ENCODE measurements around the gene SP140L.
"Not testable (repeated sequence)": the region's sequence is repeated elsewhere in the genome, so short reads cannot be mapped to it uniquely, and the experiment has no call there.

The SP140L gene

GRCh38 chr2:230384986-230385385, 58.0 kb downstream of the SP140L start:
- FAIRE-seq = no peak

GRCh38 chr2:230394301-230394700, 67.3 kb downstream of the SP140L start:
- no peak for FAIRE-seq

- not testable (repeated sequence) for FAIRE-seq
These were observed 71.7 kb downstream of the SP140L start for GRCh38 chr2:230398698-230399097.

GRCh38 chr2:230400041-230400440, 73.0 kb downstream of the SP140L start:
- no peak for FAIRE-seq

GRCh38 chr2:230400454-230400853, 73.5 kb downstream of the SP140L start:
- no peak for FAIRE-seq

GRCh38 chr2:230401026-230401425, 74.0 kb downstream of the SP140L start:
- not testable (repeated sequence) for FAIRE-seq

GRCh38 chr2:230403746-230404145, 76.8 kb downstream of the SP140L start:
- FAIRE-seq = no peak

- FAIRE-seq = no peak
These were observed 78.8 kb downstream of the SP140L start for GRCh38 chr2:230405824-230406223.

GRCh38 chr2:230408244-230408842, 81.3 kb downstream of the SP140L start:
- no peak for FAIRE-seq

GRCh38 chr2:230409316-230409715, 82.3 kb downstream of the SP140L start:
- FAIRE-seq = not testable (repeated sequence)

GRCh38 chr2:230410263-230410662, 83.3 kb downstream of the SP140L start:
- no peak for FAIRE-seq

- FAIRE-seq = no peak
These were observed 84.0 kb downstream of the SP140L start for GRCh38 chr2:230410861-230411569.

- no peak for FAIRE-seq
These were observed 84.8 kb downstream of the SP140L start for GRCh38 chr2:230411570-230412370.

- FAIRE-seq = no peak
These were observed 85.3 kb downstream of the SP140L start for GRCh38 chr2:230412371-230412711.

- FAIRE-seq = no peak
These were observed 85.9 kb downstream of the SP140L start for GRCh38 chr2:230412846-230413245.

GRCh38 chr2:230413479-230413878, 86.5 kb downstream of the SP140L start:
- no peak for FAIRE-seq

GRCh38 chr2:230414302-230414701, 87.3 kb downstream of the SP140L start:
- no peak for FAIRE-seq

GRCh38 chr2:230416061-230416721, 89.2 kb downstream of the SP140L start, which contains the start of gene SP100:
TSS of gene SP100 (plus strand) at chr2:230416201. CDS start at chr2:230416297, 96 bp downstream.
- FAIRE-seq = no peak

GRCh38 chr2:230417436-230417835, 90.4 kb downstream of the SP140L start:
- FAIRE-seq = no peak

GRCh38 chr2:230418341-230419016, 91.5 kb downstream of the SP140L start:
- no peak for FAIRE-seq

- no peak for FAIRE-seq
These were observed 92.2 kb downstream of the SP140L start for GRCh38 chr2:230419181-230419580.

GRCh38 chr2:230422149-230422548, 95.2 kb downstream of the SP140L start:
- no peak for FAIRE-seq
